Mononuclear cell (primary cell): Measurements from ENCODE around the gene UBE2E2. TPM values are rescaled to one million over a fixed set of nuclear protein-coding genes. Genes with fewer than 3 reads are reported as not detected.

Experiments
- H3K27me3 ChIP-seq: 2 replicates; pipeline ENCODE4 v1.6.0; 2011; ENCODE audit warnings: low read length, control low read depth; ENCODE audit not compliant: insufficient read depth
- H3K4me1 ChIP-seq: 2 replicates; pipeline ENCODE4 v1.5.1; 2011; ENCODE audit warnings: mild to moderate bottlenecking, low read length, control low read depth; ENCODE audit not compliant: insufficient read depth
- H3K4me3 ChIP-seq: 2 replicates; pipeline ENCODE4 v1.5.1; 2011; ENCODE audit warnings: mild to moderate bottlenecking, low read length, moderate library complexity
- H3K9me3 ChIP-seq: 2 replicates; pipeline ENCODE4 v1.5.1; 2011; ENCODE audit warnings: low read depth, mild to moderate bottlenecking, control low read depth, low read length
- total RNA-seq: library from RNA; depleted of rRNA; stranded (reverse); fragments of >200 nt; gene quantifications from one replicate; pipeline ENCODE4 v1.2.3, GENCODE V29; 2012

Gene UBE2E2
- total RNA-seq, 1 donor, result 53.9 TPM

- H3K4me1 ChIP-seq, result peaks cover 11% of the 10 kb centered on the region
- H3K4me3 ChIP-seq, result no peak overlapping the region
- H3K27me3 ChIP-seq, result no peaks in the 10 kb centered on the region
- H3K9me3 ChIP-seq, result no peaks in the 10 kb centered on the region
These were observed 247.7 kb downstream of the UBE2E2 start for GRCh38 chr3:23450806-23451205.

GRCh38 chr3:23452408-23452807 is 249.3 kb downstream of the UBE2E2 start:
- H3K9me3 ChIP-seq, result no peaks in the 10 kb centered on the region

GRCh38 chr3:23455084-23455483 is 252.0 kb downstream of the UBE2E2 start:
- peaks cover 16% of the 10 kb centered on the region for H3K4me1 ChIP-seq
- no peaks in the 10 kb centered on the region for H3K9me3 ChIP-seq
- H3K4me3 ChIP-seq, result no peak overlapping the region
- no peaks in the 10 kb centered on the region for H3K27me3 ChIP-seq

More at GRCh38 chr3:23452408-23452807, 249.3 kb downstream of the UBE2E2 start:
- Histone ChIP-seq H3K4me1 (peaks cover 14% of the 10 kb centered on the region), H3K27me3 (no peaks in the 10 kb centered on the region), H3K4me3 (no peak overlapping the region)

- H3K4me3 ChIP-seq, result no peak overlapping the region
- H3K27me3 ChIP-seq, result no peaks in the 10 kb centered on the region
- H3K4me1 ChIP-seq, result peaks cover 16% of the 10 kb centered on the region
- H3K9me3 ChIP-seq, result no peaks in the 10 kb centered on the region
These were observed 252.6 kb downstream of the UBE2E2 start for GRCh38 chr3:23455775-23456174.

GRCh38 chr3:23457697-23458096 is 254.6 kb downstream of the UBE2E2 start:
- H3K27me3 ChIP-seq, result no peaks in the 10 kb centered on the region
- H3K9me3 ChIP-seq, result no peaks in the 10 kb centered on the region
- H3K4me1 ChIP-seq, result peaks cover 16% of the 10 kb centered on the region
- H3K4me3 ChIP-seq, result no peak overlapping the region

GRCh38 chr3:23459465-23459864 is 256.3 kb downstream of the UBE2E2 start:
- Histone ChIP-seq H3K4me1 (peaks cover 16% of the 10 kb centered on the region), H3K4me3 (no peak overlapping the region), H3K9me3 (no peaks in the 10 kb centered on the region), H3K27me3 (no peaks in the 10 kb centered on the region)

GRCh38 chr3:23459889-23460546 is 256.9 kb downstream of the UBE2E2 start:
- peaks cover 13% of the 10 kb centered on the region for H3K4me1 ChIP-seq
- no peaks in the 10 kb centered on the region for H3K27me3 ChIP-seq
- H3K9me3 ChIP-seq, result no peaks in the 10 kb centered on the region
- no peak overlapping the region for H3K4me3 ChIP-seq

- Histone ChIP-seq H3K9me3 (no peaks in the 10 kb centered on the region), H3K4me3 (no peak overlapping the region), H3K27me3 (no peaks in the 10 kb centered on the region), H3K4me1 (peaks cover 4% of the 10 kb centered on the region)
These were observed 257.9 kb downstream of the UBE2E2 start for GRCh38 chr3:23461069-23461468.

GRCh38 chr3:23463791-23464190 is 260.7 kb downstream of the UBE2E2 start:
- H3K4me3 ChIP-seq, result no peak overlapping the region
- H3K9me3 ChIP-seq, result peaks cover 6% of the 10 kb centered on the region
- H3K4me1 ChIP-seq, result no peaks in the 10 kb centered on the region
- no peaks in the 10 kb centered on the region for H3K27me3 ChIP-seq

GRCh38 chr3:23465569-23465968 is 262.4 kb downstream of the UBE2E2 start:
- Histone ChIP-seq H3K27me3 (no peaks in the 10 kb centered on the region), H3K9me3 (peaks cover 6% of the 10 kb centered on the region), H3K4me1 (no peaks in the 10 kb centered on the region), H3K4me3 (no peak overlapping the region)

- no peaks in the 10 kb centered on the region for H3K27me3 ChIP-seq
- H3K4me1 ChIP-seq, result no peaks in the 10 kb centered on the region
- H3K9me3 ChIP-seq, result peaks cover 6% of the 10 kb centered on the region
- no peak overlapping the region for H3K4me3 ChIP-seq
These were observed 265.1 kb downstream of the UBE2E2 start for GRCh38 chr3:23468203-23468602.

GRCh38 chr3:23474580-23475357 is 271.6 kb downstream of the UBE2E2 start:
- peaks cover 6% of the 10 kb centered on the region for H3K4me1 ChIP-seq
- H3K9me3 ChIP-seq, result peaks cover 18% of the 10 kb centered on the region
- no peaks in the 10 kb centered on the region for H3K27me3 ChIP-seq
- no peak overlapping the region for H3K4me3 ChIP-seq

- Histone ChIP-seq H3K27me3 (no peaks in the 10 kb centered on the region), H3K4me3 (no peak overlapping the region), H3K9me3 (peaks cover 18% of the 10 kb centered on the region), H3K4me1 (peaks cover 6% of the 10 kb centered on the region)
These were observed 272.3 kb downstream of the UBE2E2 start for GRCh38 chr3:23475446-23475845.

GRCh38 chr3:23479026-23479425 is 275.9 kb downstream of the UBE2E2 start:
- H3K9me3 ChIP-seq, result peaks cover 18% of the 10 kb centered on the region
- H3K4me3 ChIP-seq, result no peak overlapping the region
- H3K27me3 ChIP-seq, result no peaks in the 10 kb centered on the region
- H3K4me1 ChIP-seq, result peaks cover 6% of the 10 kb centered on the region

- Histone ChIP-seq H3K4me3 (no peak overlapping the region), H3K4me1 (peaks cover 3% of the 10 kb centered on the region), H3K9me3 (peaks cover 18% of the 10 kb centered on the region), H3K27me3 (no peaks in the 10 kb centered on the region)
These were observed 276.6 kb downstream of the UBE2E2 start for GRCh38 chr3:23479615-23480328.
